ENCODE measurements around the gene MYH15. TPM values are rescaled to one million over a fixed set of nuclear protein-coding genes. Genes with fewer than 3 reads are reported as not detected.

The MYH15 gene
- total and polyA plus RNA-seq, 8 donors = 0.05 to 0.37 (median 0.11) TPM; not detected in 4

DNA sequence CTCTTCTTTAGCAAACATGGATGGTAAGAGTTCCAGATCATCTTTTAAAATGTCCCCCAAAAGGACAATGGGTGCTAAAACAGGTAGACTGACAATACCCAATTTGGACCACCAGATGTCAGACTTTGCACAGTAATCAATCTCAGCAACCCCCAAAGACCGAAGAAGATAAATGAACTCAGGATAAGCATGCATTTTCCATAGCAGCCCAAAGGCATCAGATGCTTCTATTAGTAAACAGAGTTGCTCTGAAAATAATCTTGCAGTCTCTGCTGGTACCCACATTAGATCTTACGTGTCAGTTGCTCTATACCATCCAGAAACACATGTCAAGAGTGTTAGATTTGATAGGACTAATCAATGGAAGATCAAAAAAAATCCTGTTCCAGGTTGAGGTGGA lies 20.6 kb downstream of the MYH15 start:
- intact Hi-C loops (cut with DNase I; ENCODE audit: low total_unique reads) = loop anchor here (5.0 kb wide), 1 partner anchor 53 kb away; no protein-coding TSS in a partner anchor
- H3K9me3 ChIP-seq = no peaks in the 10 kb centered on the region
- H3K27me3 ChIP-seq = no peaks in the 10 kb centered on the region
- H3K36me3 ChIP-seq = no peaks in the 10 kb centered on the region
- no peak overlapping the region for H3K27ac ChIP-seq
- no peak overlapping the region for H3K4me3 ChIP-seq
- peak in 1 of 2 donors; percentile 81 for DNase-seq
- 7 to 23% (median 18%) methylated on average over 2 of the region's 2 CpGs for WGBS, 5 donors
- H3K4me1 ChIP-seq = peaks cover 0 to 3% (median 0%) of the 10 kb centered on the region in 4 donors
- TF ChIP-seq POLR2A (IDR thresholded peaks at IDR 0.05) = no peak
- TF ChIP-seq POLR2AphosphoS5 (IDR thresholded peaks at IDR 0.05) = no peak
- TF ChIP-seq, protein P1, sequence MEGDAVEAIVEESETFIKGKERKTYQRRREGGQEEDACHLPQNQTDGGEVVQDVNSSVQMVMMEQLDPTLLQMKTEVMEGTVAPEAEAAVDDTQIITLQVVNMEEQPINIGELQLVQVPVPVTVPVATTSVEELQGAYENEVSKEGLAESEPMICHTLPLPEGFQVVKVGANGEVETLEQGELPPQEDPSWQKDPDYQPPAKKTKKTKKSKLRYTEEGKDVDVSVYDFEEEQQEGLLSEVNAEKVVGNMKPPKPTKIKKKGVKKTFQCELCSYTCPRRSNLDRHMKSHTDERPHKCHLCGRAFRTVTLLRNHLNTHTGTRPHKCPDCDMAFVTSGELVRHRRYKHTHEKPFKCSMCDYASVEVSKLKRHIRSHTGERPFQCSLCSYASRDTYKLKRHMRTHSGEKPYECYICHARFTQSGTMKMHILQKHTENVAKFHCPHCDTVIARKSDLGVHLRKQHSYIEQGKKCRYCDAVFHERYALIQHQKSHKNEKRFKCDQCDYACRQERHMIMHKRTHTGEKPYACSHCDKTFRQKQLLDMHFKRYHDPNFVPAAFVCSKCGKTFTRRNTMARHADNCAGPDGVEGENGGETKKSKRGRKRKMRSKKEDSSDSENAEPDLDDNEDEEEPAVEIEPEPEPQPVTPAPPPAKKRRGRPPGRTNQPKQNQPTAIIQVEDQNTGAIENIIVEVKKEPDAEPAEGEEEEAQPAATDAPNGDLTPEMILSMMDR (IDR thresholded peaks at IDR 0.05) = peak in 5 of 7 experiments; percentile 50 to 82 (median 66)
- TF ChIP-seq EP300 (IDR thresholded peaks at IDR 0.05) = no peak

GRCh38 chr3:108488631-108489030 lies 21.8 kb downstream of the MYH15 start:
- Histone ChIP-seq H3K4me1 (peaks cover 0 to 3% (median 0%) of the 10 kb centered on the region in 4 donors), H3K9me3 (no peaks in the 10 kb centered on the region), H3K27me3 (no peaks in the 10 kb centered on the region), H3K27ac (no peak overlapping the region), H3K4me3 (no peak overlapping the region), H3K36me3 (no peaks in the 10 kb centered on the region)
- 71 to 76% (median 74%) methylated on average over 1 of the region's 1 CpG for WGBS, 5 donors
- intact Hi-C loops (cut with DNase I; ENCODE audit: low total_unique reads) = no loop called here
- TF ChIP-seq POLR2A (IDR thresholded peaks at IDR 0.05) (no peak), POLR2AphosphoS5 (IDR thresholded peaks at IDR 0.05) (no peak), EP300 (IDR thresholded peaks at IDR 0.05) (no peak)
- TF ChIP-seq, protein P1 (IDR thresholded peaks at IDR 0.05) = no peak
- no peak for DNase-seq

- Histone ChIP-seq H3K27ac (no peak overlapping the region), H3K4me3 (no peak overlapping the region), H3K27me3 (no peaks in the 10 kb centered on the region), H3K9me3 (no peaks in the 10 kb centered on the region), H3K4me1 (peaks cover 0 to 3% (median 0%) of the 10 kb centered on the region in 4 donors), H3K36me3 (no peaks in the 10 kb centered on the region)
- TF ChIP-seq POLR2A (IDR thresholded peaks at IDR 0.05) (no peak), EP300 (IDR thresholded peaks at IDR 0.05) (no peak), POLR2AphosphoS5 (IDR thresholded peaks at IDR 0.05) (no peak)
- TF ChIP-seq, protein P1 (IDR thresholded peaks at IDR 0.05) = no peak
- intact Hi-C loops (cut with DNase I; ENCODE audit: low total_unique reads) = no loop called here
- WGBS, 5 donors = 44 to 63% (median 54%) methylated on average over 2 of the region's 2 CpGs
- no peak for DNase-seq
Observed at GRCh38 chr3:108487439-108487838, 23.0 kb downstream of the MYH15 start.

GRCh38 chr3:108486941-108487340 lies 23.5 kb downstream of the MYH15 start:
- no peak overlapping the region for H3K27ac ChIP-seq
- no peaks in the 10 kb centered on the region for H3K27me3 ChIP-seq
- DNase-seq = peak in 1 of 2 donors; percentile 75
- no peak for TF ChIP-seq POLR2AphosphoS5 (IDR thresholded peaks at IDR 0.05)
- peaks cover 0 to 3% (median 0%) of the 10 kb centered on the region in 4 donors for H3K4me1 ChIP-seq
- no peak overlapping the region for H3K4me3 ChIP-seq
- intact Hi-C loops (cut with DNase I; ENCODE audit: low total_unique reads) = no loop called here
- no peaks in the 10 kb centered on the region for H3K9me3 ChIP-seq
- no peaks in the 10 kb centered on the region for H3K36me3 ChIP-seq
- 39 to 59% (median 56%) methylated on average over 6 of the region's 6 CpGs for WGBS, 5 donors

DNA sequence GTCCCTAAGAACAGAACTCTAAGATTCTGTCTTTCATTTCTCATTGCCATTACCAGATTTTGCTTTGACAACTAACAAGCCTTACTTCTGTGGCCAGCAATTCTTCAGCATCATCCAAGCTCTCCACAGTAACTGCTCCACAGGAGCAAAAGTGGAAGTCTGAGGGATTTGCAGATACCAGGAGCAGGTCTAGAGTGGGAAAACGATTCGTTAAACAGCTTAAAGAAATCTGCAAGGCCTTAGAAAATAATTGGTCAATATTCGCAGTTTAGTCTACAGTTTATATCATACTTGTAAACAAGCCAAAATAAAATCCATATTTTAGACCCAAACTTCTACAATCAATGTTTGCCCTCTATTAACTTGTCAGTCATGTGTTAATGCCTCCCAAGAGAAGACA lies 24.1 kb downstream of the MYH15 start:
- Histone ChIP-seq H3K9me3 (no peaks in the 10 kb centered on the region), H3K4me1 (peaks cover 0 to 3% (median 0%) of the 10 kb centered on the region in 4 donors), H3K4me3 (no peak overlapping the region), H3K36me3 (no peaks in the 10 kb centered on the region), H3K27me3 (no peaks in the 10 kb centered on the region), H3K27ac (no peak overlapping the region)
- TF ChIP-seq POLR2A (IDR thresholded peaks at IDR 0.05) = no peak
- no peak for TF ChIP-seq POLR2AphosphoS5 (IDR thresholded peaks at IDR 0.05)
- TF ChIP-seq, protein P1 (IDR thresholded peaks at IDR 0.05) = no peak
- no peak for TF ChIP-seq EP300 (IDR thresholded peaks at IDR 0.05)
- DNase-seq = no peak
- intact Hi-C loops (cut with DNase I; ENCODE audit: low total_unique reads) = no loop called here
- 60 to 62% (median 60%) methylated on average over 3 of the region's 3 CpGs for WGBS, 5 donors
